DMS 273 (cell line): ENCODE results near the gene PSEN1.
"Not testable (repeated sequence)": the region's sequence is repeated elsewhere in the genome, so short reads cannot be mapped to it uniquely, and the experiment has no call there.

Experiments
- DNase-seq: peaks from one replicate; lab custom pipeline; 2025; ENCODE audit not compliant: unreplicated experiment; lab: John Stamatoyannopoulos, UW

The PSEN1 gene

DNA sequence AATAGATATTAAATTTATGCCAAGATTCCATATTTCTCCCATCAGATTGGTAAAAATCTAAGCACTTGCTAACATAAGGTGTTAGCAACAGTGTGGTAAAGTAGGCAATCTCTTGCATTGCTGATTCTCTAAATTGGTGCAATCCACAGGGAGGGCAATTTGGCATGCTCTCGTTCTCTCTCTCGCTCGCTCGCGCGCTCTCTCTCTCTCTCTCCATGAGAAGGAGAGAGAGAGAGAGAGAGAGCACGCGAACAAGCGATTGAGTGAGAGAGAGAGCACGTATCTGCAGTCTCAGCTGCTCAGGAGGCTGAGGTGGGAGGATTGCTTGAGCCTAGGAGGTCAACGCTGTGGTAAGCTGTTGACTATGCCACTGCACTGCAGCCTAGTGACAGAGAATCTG lies 25.9 kb downstream of the PSEN1 start:
- DNase-seq = no peak

DNA sequence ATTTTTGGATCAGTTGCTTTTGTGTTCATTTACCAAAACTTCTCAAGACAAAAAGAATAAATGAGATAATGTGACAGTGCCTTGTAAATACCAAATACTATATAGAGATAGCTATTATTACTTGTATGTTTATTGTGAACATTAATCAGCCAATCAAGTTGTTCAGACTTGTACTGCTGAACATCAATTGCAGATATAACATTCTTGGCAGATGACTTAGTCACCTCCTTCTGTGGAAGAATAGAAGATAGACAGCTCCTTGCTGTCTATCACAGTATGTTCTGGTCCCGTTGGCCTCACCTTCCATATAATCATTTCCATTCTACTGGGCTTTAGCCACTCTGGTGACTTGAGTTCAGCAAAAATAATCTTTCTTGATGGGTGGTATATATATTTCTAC lies 30.1 kb downstream of the PSEN1 start:
- DNase-seq = no peak

DNA sequence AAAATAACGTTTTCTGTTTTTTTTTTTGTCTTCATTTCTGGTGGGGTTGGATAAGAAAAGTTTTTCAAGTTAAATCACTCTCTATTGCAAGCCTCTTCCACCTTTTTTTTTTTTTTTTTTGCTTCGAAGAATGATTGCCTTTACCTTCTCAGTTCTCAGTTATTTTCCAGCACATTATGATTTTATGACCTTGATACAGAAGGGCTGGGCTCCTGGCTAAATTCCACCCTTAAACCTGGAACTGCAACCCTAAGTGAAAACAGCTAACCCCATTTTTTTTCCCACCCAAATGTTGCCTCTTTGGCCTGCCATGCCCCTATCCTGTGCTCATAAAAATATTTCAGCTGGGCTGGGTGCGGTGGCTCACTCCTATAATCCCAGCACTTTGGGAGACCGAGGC lies 31.4 kb downstream of the PSEN1 start:
- DNase-seq = no peak

DNA sequence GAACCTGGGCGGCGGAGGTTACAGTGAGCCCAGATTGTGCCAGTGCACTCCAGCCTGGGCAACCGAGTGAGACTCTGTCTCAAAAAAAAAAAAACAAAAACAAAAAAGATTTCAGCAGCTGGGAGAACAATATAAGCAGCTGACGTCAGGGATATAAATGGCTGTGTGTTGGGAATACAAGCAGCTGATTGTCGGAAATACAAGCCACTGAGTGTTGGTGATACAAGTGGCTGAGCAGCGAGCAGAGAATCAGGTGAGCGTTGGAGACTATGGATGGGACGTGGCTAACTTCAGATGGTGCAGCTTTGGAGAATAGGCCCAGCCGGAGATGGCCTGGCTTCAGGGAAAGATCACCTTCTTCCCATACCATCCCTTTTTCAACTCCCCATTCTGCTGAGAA lies 32.0 kb downstream of the PSEN1 start:
- DNase-seq = no peak

DNA sequence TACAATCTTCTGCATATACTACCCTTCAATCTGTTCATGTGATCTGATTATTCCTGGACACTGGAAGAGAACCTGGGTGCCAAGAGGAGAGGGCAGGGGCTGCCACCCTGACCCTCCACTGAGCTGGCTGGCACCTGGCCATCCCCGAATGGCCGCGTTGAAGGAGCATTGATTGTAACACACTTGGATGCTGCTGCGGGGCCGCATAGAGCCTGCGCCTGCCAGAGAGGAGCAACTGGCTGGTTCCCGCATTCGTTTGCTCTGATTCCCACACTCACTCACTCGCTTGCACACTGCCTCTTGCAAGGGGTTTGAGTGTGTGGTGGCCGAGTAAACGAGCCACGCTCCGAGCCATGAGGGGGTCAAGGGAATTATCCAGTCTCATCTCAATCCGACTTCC lies 32.4 kb downstream of the PSEN1 start:
- DNase-seq = no peak

DNA sequence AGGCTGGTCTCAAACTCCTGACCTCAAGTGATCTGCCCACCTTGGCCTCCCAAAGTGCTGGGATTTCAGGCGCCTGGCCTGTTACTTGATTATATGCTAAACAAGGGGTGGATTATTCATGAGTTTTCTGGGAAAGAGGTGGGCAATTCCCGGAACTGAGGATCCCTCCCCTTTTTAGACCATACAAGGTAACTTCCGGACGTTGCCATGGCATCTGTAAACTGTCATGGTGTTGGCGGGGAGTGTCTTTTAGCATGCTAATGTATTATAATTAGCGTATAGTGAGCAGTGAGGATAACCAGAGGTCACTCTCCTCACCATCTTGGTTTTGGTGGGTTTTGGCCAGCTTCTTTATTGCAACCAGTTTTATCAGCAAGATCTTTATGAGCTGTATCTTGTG lies 33.5 kb downstream of the PSEN1 start:
- not testable (repeated sequence) for DNase-seq

DNA sequence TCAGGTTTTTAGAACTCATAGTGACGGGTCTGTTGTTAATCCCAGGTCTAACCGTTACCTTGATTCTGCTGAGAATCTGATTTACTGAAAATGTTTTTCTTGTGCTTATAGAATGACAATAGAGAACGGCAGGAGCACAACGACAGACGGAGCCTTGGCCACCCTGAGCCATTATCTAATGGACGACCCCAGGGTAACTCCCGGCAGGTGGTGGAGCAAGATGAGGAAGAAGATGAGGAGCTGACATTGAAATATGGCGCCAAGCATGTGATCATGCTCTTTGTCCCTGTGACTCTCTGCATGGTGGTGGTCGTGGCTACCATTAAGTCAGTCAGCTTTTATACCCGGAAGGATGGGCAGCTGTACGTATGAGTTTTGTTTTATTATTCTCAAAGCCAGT lies 34.4 kb downstream of the PSEN1 start:
- DNase-seq = no peak

DNA sequence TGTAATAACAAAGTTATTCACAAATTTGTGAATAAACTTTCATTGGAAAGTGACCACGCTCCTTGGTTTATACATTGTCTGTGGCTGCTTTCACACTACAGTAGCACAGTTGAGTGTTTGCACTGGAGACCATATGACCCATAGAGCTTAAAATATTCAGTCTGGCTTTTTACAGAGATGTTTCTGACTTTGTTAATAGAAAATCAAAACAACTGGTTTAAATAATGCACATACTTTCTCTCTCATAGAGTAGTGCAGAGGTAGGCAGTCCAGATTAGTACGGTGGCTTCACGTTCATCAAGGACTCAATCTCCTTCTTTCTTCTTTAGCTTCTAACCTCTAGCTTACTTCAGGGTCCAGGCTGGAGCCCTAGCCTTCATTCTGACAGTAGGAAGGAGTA lies 36.2 kb downstream of the PSEN1 start:
- DNase-seq = no peak

DNA sequence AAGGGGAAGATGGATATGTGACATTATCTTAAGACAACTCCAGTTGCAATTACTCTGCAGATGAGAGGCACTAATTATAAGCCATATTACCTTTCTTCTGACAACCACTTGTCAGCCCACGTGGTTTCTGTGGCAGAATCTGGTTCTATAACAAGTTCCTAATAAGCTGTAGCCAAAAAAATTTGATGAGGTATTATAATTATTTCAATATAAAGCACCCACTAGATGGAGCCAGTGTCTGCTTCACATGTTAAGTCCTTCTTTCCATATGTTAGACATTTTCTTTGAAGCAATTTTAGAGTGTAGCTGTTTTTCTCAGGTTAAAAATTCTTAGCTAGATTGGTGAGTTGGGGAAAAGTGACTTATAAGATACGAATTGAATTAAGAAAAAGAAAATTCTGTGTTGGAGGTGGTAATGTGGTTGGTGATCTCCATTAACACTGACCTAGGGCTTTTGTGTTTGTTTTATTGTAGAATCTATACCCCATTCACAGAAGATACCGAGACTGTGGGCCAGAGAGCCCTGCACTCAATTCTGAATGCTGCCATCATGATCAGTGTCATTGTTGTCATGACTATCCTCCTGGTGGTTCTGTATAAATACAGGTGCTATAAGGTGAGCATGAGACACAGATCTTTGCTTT lies 36.9 kb downstream of the PSEN1 start:
- peak; percentile 76 for DNase-seq

DNA sequence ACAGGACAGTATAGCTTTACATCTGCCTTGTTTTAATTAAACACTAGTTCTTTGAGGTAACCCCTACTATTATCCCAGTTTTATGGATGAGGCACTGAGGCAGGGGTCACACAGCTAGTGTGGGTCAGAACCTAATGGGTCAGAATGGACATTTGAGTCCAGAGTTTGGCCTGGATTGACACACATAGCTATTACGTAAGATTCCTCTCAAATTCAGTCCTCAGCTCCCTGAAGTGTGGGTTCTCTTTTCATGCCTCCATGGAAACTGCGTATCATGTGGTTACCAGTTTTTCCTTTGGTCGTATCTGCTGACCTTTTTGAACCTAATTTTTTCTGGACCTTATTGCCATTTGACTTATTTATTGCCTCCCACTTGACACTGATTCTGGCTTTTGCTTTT lies 40.4 kb downstream of the PSEN1 start:
- no peak for DNase-seq

DNA sequence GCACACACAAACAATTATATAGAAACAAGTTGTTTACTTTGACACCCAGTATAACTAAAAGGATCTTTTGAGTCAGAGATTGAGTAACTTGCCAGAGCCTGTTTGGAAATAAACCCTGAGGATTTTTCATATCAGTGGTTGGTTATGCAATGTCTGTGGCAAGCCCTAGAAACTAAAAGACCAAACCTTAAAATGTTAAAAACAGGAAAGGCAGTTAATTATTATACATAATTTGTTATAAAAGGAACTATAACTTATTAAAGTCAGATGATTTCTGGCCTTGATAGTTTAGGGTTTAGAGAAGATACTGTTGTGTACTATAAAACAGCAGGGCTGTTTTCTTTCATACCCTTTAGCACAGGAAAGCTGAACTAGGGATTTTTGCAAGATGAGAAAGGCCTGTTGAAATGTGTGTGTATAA lies 44.1 kb downstream of the PSEN1 start:
- no peak for DNase-seq

DNA sequence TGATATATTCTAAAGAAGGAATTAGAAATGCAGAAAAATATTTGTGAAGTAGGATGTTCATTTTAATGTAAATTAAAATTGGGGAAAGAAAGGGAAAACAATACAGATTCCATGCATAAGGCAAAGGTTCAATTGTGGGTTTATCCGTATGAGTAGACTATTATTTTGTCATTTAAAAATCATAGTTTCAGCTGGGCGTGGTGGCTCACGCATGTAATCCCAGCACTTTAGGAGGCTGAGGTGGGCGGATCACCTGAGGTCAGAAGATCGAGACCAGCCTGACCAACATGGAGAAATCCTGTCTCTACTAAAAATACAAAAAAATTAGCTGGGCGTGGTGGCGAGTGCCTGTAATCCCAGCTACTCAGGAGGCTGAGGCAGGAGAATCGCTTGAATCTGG lies 44.7 kb downstream of the PSEN1 start:
- DNase-seq = not testable (repeated sequence)

DNA sequence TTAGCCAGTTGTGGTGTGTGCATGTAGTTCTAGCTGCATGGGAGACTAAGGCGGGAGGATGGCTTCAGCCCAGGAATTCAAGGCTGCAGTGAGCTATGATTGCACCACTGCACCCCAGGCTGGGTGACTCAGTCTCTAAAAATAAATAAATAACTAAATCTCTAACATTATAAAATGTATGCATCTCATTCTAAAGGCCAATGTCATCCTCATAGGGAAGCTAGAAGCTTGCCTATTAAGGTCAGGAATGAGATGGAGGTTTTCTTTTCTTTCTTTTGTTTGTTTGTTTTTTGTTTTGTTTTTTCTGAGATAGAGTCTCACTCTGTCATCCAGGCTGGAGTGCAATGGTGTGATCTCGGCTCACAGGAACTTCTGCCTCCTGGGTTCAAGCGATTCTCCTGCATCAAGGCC lies 52.2 kb downstream of the PSEN1 start:
- no peak for DNase-seq

DNA sequence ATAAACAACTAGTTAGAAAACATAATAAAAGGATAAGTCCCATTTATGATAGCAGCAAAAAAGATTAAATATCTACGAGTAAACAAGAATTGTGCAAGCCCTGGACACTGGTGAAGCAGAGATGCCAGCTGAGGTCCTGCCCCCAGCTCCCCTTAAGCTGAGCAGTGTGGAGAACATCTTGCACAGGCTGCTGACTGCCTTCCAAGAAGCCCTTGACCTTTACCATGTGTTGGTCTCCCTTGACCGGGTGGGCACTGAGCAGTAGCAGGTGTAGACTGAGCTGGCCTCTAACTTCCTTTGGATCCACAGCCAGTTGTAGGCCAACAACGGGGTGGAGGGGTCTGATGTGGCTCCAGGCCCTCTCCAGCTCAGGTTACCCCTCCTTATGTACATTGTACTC lies 53.3 kb downstream of the PSEN1 start:
- no peak for DNase-seq

DNA sequence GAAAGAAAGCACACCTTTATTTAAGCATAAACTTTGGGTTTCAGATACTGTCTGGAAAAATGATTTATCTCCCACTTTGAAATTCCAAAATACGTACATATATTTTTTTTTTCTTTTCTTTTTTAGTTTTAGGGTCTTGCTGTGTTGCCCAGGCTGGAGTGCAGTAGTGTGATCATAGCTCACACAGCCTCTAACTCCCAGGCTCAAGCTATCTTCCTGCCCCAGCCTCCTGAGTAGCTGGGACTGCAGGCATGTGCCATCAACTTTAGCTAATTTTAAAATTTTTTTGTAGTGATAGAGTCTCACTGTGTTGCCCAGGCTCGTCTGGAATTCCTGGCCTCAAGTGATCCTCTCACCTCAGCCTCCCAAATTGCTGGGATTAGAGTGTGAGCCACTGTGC lies 55.1 kb downstream of the PSEN1 start:
- no peak for DNase-seq

DNA sequence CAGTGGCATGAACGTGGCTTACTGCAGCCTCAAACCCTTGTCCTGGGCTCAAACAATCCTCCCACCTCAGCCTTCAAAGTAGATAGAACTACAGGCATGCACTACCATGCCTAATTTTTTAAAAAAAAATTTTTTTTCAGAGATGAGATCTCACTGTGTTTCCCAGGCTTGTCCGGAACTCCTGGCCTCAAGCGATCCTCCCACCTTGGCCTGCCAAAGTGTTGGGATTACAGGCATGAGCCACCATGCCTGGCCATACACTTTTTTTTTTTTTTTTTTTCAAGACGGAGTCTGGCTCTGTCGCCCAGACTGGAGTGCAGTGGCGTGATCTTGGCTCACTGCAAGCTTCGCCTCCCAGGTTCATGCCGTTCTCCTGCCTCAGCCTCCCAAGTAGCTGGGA lies 58.0 kb downstream of the PSEN1 start:
- not testable (repeated sequence) for DNase-seq

DNA sequence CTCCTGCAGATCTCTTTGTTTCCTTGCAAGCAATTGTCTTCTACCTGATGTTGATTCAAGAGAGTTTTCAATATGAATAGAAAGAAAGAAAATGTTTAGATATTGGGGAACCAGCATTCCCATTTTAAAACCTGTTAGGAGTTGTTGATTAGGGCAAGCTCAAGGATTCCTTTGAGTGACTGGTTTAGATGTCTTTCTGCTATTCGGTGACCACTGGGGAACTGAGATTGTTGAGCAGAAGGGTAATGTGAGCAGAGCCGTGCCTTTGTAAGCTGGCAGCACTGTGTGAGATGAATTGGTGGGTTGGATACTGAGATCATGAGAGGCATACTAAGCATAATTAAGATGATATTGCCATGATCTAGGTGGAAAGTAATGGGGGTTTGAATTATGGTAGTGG lies 61.9 kb downstream of the PSEN1 start:
- DNase-seq = no peak

DNA sequence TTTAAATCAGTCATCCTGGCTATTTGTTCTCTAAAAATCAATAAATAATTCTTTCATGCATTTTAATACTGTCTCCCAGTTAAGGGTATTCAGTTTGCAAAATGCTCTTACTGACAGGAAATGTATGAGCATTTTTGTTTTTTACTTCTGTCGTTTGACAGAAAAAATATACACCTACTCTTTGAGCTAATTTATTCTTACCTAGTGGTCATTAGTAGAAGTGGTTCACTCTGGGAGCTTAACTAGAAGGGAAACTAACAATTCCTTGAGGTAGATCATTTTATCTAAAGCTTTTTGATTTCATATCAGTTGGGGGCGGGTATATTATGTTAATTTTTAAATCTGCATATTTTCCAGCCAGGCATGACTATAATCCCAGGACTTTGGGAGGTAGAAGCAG lies 67.2 kb downstream of the PSEN1 start:
- DNase-seq = no peak

DNA sequence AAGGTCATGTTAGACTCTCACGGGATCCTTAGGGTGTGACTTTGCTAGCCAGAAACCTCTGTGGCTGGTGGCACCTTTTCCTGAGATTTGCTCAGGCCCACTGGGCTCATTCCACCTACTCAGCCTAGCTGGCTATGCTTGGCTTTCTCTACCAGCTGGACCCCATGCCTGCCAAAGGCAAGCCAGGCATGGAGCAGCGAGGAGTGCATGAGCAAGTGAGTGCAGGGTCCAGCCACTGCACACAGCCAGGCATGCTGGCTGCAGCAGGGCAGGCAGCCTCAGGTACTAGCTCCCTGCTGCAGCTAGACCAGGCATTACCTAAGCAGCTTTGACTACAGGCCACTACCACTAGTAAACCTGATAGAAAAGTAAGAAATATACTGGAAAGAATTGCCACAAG lies 71.3 kb downstream of the PSEN1 start:
- DNase-seq = no peak

DNA sequence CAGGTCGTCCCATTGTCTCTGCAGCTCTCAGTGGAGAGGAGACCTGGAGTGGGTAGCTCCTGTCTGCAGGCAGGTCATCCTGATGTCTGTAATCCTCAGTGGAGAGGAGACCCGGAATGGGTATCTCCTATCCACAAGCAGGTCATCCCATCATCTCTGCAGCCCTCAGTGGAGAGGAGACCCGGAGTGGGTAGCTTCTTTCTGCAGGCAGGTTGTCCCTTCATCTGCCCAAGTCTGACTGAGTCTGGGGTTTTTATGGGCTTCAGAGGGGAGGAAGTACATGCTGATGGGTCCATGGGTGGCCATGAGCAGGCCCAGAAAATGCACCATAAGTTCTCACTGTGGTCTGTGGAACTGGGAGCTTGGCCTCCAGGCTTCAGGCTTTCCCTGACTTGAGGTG lies 72.1 kb downstream of the PSEN1 start:
- no peak for DNase-seq

DNA sequence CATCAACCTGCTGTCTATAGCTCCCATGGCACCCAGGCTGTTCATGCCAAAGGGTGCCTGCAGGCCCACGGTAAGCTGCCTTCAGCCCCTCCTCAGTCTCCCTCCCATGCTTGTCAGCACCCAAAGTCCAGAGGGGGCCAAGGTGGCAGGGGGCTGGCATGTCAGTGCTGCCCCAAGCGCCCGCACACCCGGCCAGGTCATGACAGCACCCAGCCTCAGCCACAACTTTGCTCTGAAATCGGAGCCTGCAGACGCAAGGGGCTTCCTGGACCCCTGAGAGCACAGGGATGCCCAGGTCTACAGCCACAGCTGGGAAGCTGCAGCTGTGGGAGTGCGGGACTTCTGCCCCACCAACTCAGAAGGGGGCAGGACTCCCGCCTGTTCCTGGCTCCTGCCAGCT lies 72.5 kb downstream of the PSEN1 start:
- DNase-seq = no peak

DNA sequence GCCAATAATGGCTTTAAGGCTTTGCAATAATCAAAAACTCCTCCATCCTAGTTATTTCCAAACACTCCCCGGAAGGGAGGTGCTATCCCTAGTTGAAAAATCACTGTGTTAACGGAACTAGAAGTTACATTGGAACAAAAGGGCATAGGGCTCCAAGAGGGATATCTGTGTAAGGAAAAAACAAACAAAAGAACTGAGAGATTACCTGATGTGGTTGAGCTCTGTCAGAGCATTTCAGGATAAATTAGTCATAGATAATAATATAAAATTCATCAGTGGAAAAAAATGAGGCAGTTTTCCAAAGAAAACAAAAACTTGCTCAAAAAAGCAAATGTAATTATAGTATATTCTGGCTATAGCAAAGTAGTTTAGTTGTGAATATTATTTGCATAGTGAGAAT lies 73.6 kb downstream of the PSEN1 start:
- no peak for DNase-seq

DNA sequence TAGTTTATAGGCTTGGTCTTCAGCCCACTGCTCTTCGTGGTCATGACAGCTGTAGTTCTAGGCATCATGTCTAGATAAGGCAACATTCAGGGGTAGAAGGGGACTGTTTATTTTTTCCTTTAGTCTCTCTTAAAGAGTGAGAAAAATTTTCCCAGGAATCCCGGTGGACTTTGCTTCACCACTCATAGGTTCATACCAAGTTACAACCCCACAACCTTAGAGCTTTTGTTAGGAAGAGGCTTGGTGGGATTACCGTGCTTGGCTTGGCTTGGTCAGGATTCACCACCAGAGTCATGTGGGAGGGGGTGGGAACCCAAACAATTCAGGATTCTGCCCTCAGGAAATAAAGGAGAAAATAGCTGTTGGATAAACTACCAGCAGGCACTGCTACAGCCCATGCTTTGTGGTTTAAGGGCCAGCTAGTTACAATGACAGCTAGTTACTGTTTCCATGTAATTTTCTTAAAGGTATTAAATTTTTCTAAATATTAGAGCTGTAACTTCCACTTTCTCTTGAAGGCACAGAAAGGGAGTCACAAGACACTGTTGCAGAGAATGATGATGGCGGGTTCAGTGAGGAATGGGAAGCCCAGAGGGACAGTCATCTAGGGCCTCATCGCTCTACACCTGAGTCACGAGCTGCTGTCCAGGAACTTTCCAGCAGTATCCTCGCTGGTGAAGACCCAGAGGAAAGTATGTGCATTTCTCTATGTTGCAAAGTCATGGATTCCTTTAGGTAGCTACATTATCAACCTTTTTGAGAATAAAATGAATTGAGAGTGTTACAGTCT lies 75.1 kb downstream of the PSEN1 start:
- DNase-seq = no peak
